PC-3 (cell line): Measurements from ENCODE around the gene BCAS4. TPM values are rescaled to one million over a fixed set of nuclear protein-coding genes. Genes with fewer than 3 reads are reported as not detected.
A peak's percentile ranks its signal among the peaks of the same experiment; 100 is the strongest.

ENCODE experiments used
- ATAC-seq: fragments of 200-7000 bp; cut with Tn5 transposase; 2 replicates; pipeline ENCODE4 v1.9.1; 2020; ENCODE audit warnings: mild to moderate bottlenecking, moderate library complexity
- BruUV-seq: library from RNA; stranded (reverse); fragments of 400-500 nt; replicated peaks from 2 replicates; lab custom pipeline; 2021; lab: Mats Ljungman, UMichigan
- CTCF ChIA-PET: fragments of 300-600 bp; sonication (Branson Sonifier 250); formaldehyde crosslinking; loops from one replicate; lab custom pipeline; 2022; ENCODE audit warnings: antibody characterized with exemption; lab: Charles Lee
- POLR2A ChIA-PET: fragments of 300-600 bp; sonication (Branson Sonifier 250); formaldehyde crosslinking; loops from one replicate; lab custom pipeline; 2022; ENCODE audit warnings: antibody characterized with exemption; ENCODE audit not compliant: unreplicated experiment; lab: Charles Lee
- DNase-seq: peaks from one replicate; pipeline ENCODE4 v3.0.0-alpha.2; 2015
- H2AFZ ChIP-seq: fragments of 300-600 bp; sonication (generic); 2 replicates; pipeline ENCODE4 v1.6.0; 2016; ENCODE audit warnings: antibody characterized with exemption, low read length
- H3F3A ChIP-seq: fragments of 300-600 bp; sonication (generic); one replicate; pipeline ENCODE4 v1.6.0; 2017; ENCODE audit warnings: antibody characterized with exemption, low read length, control low read depth, mild to moderate bottlenecking; ENCODE audit not compliant: unreplicated experiment
- H3K27ac ChIP-seq: fragments of 300-600 bp; sonication (generic); 2 replicates; pipeline ENCODE4 v1.5.1; 2016; ENCODE audit warnings: mild to moderate bottlenecking, low read length
- H3K27me3 ChIP-seq: fragments of 300-600 bp; sonication (generic); 2 replicates; pipeline ENCODE4 v1.6.1; 2016; ENCODE audit warnings: low read length, mixed read lengths
- H3K36me3 ChIP-seq: fragments of 300-600 bp; sonication (generic); 2 replicates; pipeline ENCODE4 v1.6.1; 2016; ENCODE audit warnings: low read depth, mixed run types, low read length, mixed read lengths
- H3K4me1 ChIP-seq: fragments of 300-600 bp; sonication (generic); 2 replicates; pipeline ENCODE4 v1.5.1; 2016; ENCODE audit warnings: low read length; ENCODE audit not compliant: insufficient read depth
- H3K4me2 ChIP-seq: fragments of 300-600 bp; sonication (generic); 2 replicates; pipeline ENCODE4 v1.6.0; 2016; ENCODE audit warnings: low read length
- H3K4me3 ChIP-seq: fragments of 300-600 bp; sonication (generic); 2 replicates; pipeline ENCODE4 v1.5.1; 2016; ENCODE audit warnings: mild to moderate bottlenecking, low read length, mixed read lengths
- H3K79me2 ChIP-seq: fragments of 300-600 bp; sonication (generic); 2 replicates; pipeline ENCODE4 v1.6.1; 2017; ENCODE audit warnings: low read length, mixed read lengths
- H3K9ac ChIP-seq: fragments of 300-600 bp; sonication (generic); 2 replicates; pipeline ENCODE4 v1.6.0; 2016; ENCODE audit warnings: mild to moderate bottlenecking, low read length
- H3K9me2 ChIP-seq: fragments of 300-600 bp; sonication (generic); replicated peaks from 2 replicates; pipeline ENCODE4 v1.6.1; 2016; ENCODE audit warnings: mixed run types, low read length, mixed read lengths
- H3K9me3 ChIP-seq: fragments of 300-600 bp; sonication (generic); 2 replicates; pipeline ENCODE4 v1.6.1; 2016; ENCODE audit warnings: low read length, mixed read lengths
- H4K20me1 ChIP-seq: fragments of 300-600 bp; sonication (generic); 2 replicates; pipeline ENCODE4 v1.6.1; 2016; ENCODE audit warnings: low read length, mixed read lengths
- CTCF ChIP-seq: fragments of 300-600 bp; sonication (generic); conservative IDR thresholded peaks from 2 replicates; pipeline ENCODE4 v1.5.1; 2017; ENCODE audit warnings: antibody characterized with exemption, low read depth, mild to moderate bottlenecking, low read length
- EZH2 ChIP-seq: fragments of 300-600 bp; sonication (generic); IDR thresholded peaks from one replicate; pipeline ENCODE4 v1.6.1; 2017; ENCODE audit warnings: antibody characterized with exemption, mild to moderate bottlenecking, low read length; ENCODE audit not compliant: unreplicated experiment
- EZH2phosphoT487 ChIP-seq: fragments of 300-600 bp; sonication (generic); IDR thresholded peaks from 2 replicates; pipeline ENCODE4 v1.6.1; 2018; ENCODE audit warnings: mild to moderate bottlenecking, antibody characterized with exemption, low read length, borderline replicate concordance
- intact Hi-C: fragments of 100-400 bp; cut with micrococcal nuclease; formaldehyde crosslinking; loops from 2 replicates; pipeline ENCODE4 v1.9.0; 2023
- total RNA-seq: library from RNA; depleted of rRNA; stranded (reverse); fragments of >200 nt; gene quantifications from 2 replicates; pipeline ENCODE4 v1.2.3, GENCODE V29; 2014

BCAS4 gene
- total RNA-seq, 1 experiment from 2014 or later: 56.9 TPM

- Histone ChIP-seq H3K79me2 (peaks cover 51% of the 10 kb centered on the region), H2AFZ (no peak overlapping the region), H3K9me3 (no peaks in the 10 kb centered on the region), H3K9me2 (no peaks in the 10 kb centered on the region), H3K27ac (peak overlapping the region; percentile 42), H4K20me1 (no peaks in the 10 kb centered on the region), H3K27me3 (no peaks in the 10 kb centered on the region), H3K4me2 (peak overlapping the region; percentile 22), H3F3A (no peaks in the 10 kb centered on the region), H3K4me3 (no peak overlapping the region), H3K36me3 (peaks cover 14% of the 10 kb centered on the region), H3K9ac (no peak overlapping the region), H3K4me1 (peaks cover 52% of the 10 kb centered on the region)
- BruUV-seq: no TSS peak
- DNase-seq (no peak), ATAC-seq (no peak)
- intact Hi-C loops: no loop called here
- TF ChIP-seq EZH2phosphoT487: no peak
- no peak for TF ChIP-seq EZH2
- TF ChIP-seq CTCF: no peak
- CTCF ChIA-PET: interaction anchor here (1.1 to 1.5 kb wide), 2 partner anchors 83 to 120 kb away, joined by 3 to 5 read pairs; no protein-coding TSS in a partner anchor
- POLR2A ChIA-PET: interaction anchor here (0.6 kb wide), 4 partner anchors 13 to 233 kb away, joined by 3 to 16 read pairs (median 9); no protein-coding TSS in a partner anchor
Observed at GRCh38 chr20:50746138-50746940, 48.5 kb upstream of the BCAS4 start.

- ChIA-PET POLR2A (no interaction called here), CTCF (no interaction called here)
- TF ChIP-seq EZH2: no peak
- TF ChIP-seq CTCF: no peak
- TF ChIP-seq EZH2phosphoT487: no peak
- no peaks in the 10 kb centered on the region for H3K9me2 ChIP-seq
- H3K27me3 ChIP-seq: no peaks in the 10 kb centered on the region
- no TSS peak for BruUV-seq
- no peak overlapping the region for H2AFZ ChIP-seq
- H3K79me2 ChIP-seq: peaks cover 43% of the 10 kb centered on the region
- H3K4me1 ChIP-seq: peaks cover 45% of the 10 kb centered on the region
- no peaks in the 10 kb centered on the region for H3F3A ChIP-seq
- ATAC-seq: no peak
- no peak overlapping the region for H3K4me2 ChIP-seq
- peaks cover 14% of the 10 kb centered on the region for H3K36me3 ChIP-seq
- H3K9ac ChIP-seq: no peak overlapping the region
- intact Hi-C loops: no loop called here
- no peaks in the 10 kb centered on the region for H3K9me3 ChIP-seq
- no peak for DNase-seq
- no peak overlapping the region for H3K4me3 ChIP-seq
- no peaks in the 10 kb centered on the region for H4K20me1 ChIP-seq
- H3K27ac ChIP-seq: no peak overlapping the region
Observed at GRCh38 chr20:50747275-50747674, 47.6 kb upstream of the BCAS4 start.
